GM03348 (cell line): ENCODE data around the gene CTDP1.
"Not testable (repeated sequence)": the region's sequence is repeated elsewhere in the genome, so short reads cannot be mapped to it uniquely, and the experiment has no call there.

Source experiments
- DNase-seq: peaks from one replicate; pipeline ENCODE4 v3.0.0; 2012; ENCODE audit warnings: low spot score

CTDP1 gene

DNA sequence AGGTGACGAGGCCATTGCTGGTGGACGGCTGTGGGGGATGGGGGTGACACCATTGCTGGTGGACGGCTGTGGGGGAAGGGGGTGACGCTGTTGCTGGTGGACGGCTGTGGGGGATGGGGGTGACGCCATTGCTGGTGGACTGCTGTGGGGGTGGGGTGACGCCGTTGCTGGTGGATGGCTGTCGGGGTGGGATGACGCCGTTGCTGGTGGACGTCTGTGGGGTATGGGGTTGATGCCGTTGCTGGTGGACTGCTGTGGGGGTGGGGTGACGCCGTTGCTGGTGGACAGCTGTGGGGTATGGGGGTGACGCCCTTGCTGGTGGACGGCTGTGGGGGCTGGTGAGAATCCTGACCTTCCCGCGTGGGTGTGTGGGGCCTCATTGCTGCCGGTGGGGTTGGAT is 47.1 kb downstream of the CTDP1 start:
- DNase-seq, result no peak

DNA sequence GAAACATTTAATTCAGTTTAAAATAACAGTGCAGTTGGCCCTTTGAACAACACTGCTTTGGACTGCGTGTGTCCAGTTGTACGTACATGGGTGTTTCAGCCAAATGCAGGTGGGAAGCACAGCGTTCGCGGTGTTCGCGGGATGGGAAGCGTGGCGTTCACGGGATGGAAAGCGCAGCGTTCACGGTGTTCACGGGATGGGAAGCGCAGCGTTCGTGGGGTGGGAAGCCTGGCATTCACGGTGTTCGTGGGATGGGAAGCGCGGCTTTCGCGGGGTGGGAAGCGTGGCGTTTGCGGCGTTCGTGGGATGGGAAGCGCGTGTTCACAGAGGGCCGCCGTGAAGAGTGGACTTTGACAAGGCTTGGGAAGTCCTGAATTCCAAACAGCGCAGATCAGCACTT is 47.6 kb downstream of the CTDP1 start:
- no peak for DNase-seq

DNA sequence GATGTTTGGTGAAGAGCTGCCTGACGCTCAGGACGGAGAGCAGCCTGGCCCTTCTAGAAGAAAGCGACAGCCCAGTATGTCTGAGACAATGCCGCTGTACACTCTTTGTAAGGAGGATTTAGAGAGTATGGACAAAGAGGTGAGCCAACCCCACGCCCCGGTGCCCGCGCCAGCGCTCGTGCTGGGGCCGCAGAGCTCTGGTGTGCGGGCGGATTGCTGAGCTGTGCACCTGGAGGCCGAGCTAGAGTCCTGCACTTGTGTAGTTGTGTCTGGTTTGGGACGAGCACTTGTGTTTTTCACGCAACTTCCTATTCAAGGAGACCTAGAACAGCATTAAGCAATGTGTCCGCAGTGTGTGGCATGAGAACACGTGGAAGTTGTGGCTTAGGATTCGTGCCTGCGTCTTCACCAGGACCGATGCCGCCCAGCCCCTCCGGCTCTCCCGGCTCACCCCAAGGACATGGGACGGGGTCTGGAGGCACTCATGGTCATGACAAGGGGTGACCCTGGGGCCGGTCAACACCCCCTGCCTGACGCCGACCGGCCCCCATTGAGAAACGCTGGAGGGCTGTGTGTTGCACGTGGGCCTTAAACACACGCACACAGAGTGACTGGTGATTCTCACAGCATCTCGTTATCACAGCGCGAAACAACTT is 49.5 kb downstream of the CTDP1 start:
- DNase-seq, result no peak

DNA sequence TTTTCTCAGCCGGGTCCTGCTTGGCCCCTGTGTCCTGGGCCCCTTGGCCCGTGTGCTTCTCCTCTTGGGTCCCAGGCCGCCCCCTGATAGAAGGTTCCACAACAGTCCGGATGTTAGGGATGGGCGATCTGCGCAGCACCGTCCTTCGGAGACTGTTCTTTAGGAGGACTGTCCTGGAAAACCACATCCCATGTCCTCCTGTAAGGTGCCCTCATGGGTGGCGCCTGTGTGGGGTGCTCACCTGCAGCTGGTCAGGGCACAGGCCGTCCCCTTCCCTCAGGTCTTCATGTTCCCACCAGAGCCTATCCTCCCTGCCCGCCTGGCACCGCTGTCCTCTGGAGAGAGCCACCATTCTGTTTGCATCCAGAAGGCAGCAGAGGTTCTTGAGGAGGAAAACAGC is 50.0 kb downstream of the CTDP1 start:
- DNase-seq, result no peak

DNA sequence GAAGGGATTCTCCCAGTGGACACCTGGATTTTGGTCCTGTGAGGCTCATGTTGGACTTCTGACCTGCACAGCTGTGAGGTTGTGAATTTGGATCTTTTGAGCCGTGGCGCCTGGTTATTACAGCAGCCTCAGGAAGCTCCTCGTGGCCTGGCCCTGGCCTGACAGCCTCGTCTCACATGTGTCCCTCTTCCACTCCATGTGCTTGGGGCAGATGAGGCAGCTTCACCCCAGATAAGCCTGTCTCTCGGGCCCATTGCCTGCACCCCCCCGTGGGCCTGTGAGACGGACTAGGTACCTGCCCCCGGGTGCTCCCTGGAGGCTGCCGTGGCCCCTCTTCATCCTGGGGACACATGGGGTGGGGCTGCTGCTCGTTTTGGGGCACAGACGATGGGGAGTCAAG is 51.2 kb downstream of the CTDP1 start:
- DNase-seq, result no peak

DNA sequence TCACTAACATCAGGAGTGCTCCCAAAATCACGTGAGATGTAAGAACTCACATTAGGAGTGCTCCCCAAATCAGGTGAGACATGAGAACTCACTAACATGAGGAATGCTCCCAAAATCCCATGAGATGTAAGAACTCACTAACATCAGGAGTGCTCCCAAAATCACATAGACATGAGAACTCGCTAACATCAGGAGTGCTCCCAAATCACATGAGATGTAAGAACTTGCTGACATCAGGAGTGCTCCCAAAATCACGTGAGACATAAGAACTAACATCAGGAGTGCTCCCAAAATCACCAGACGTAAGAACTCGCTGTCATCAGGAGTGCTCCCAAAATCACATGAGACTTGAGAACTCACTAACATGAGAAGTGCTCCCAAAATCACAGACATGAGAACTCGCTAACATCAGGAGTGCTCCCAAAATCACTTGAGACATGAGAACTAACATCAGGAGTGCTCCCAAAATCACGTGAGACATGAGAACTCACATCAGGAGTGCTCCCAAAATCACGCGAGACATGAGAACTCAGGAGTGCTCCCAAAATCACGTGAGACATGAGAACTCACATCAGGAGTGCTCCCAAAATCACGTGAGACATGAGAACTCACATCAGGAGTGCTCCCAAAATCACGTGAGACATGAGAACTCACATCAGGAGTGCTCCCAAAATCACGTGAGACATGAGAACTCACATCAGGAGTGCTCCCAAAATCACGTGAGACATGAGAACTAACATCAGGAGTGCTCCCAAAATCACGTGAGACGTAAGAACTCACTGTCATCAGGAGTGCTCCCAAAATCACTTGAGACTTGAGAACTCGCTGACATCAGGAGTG is 52.5 kb downstream of the CTDP1 start:
- not testable (repeated sequence) for DNase-seq

DNA sequence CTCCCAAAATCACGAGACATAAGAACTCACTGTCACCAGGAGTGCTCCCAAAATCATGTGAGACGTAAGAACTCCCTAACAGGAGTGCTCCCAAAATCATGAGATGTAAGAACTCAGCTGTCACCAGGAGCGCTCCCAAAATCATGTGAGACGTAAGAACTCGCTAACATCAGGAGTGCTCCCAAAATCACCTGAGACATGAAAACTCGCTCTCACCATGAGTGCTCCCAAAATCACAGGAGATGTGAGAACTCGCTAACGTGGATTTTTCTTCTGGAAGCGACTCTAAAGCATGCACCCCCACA is 53.1 kb downstream of the CTDP1 start:
- no peak for DNase-seq

DNA sequence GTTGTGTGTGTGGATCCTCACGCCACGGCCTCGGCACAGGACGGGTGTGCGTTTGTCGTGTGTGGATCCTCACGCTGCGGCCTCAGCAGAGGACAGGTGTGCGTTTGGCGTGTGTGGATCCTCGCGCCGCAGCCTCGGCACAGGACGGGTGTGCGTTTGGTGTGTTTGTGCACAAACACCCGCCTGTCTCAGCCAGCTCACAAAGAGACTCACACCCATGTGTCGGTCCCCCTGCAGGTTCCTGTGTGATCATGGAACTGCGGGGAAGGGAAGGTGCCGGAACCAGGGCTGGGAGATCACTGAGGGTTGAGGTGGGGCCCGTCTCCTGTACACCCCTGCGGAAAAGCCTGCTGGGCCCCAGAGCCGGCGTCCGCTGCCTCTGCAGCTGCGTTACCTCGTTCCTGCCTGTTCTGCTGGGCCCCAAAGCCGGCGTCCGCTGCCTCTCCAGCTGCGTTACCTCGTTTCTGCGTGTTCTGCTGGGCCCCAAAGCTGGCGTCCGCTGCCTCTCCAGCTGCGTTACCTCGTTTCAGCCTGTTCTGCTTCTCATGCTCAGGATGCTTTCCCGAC is 53.6 kb downstream of the CTDP1 start:
- DNase-seq, result no peak

DNA sequence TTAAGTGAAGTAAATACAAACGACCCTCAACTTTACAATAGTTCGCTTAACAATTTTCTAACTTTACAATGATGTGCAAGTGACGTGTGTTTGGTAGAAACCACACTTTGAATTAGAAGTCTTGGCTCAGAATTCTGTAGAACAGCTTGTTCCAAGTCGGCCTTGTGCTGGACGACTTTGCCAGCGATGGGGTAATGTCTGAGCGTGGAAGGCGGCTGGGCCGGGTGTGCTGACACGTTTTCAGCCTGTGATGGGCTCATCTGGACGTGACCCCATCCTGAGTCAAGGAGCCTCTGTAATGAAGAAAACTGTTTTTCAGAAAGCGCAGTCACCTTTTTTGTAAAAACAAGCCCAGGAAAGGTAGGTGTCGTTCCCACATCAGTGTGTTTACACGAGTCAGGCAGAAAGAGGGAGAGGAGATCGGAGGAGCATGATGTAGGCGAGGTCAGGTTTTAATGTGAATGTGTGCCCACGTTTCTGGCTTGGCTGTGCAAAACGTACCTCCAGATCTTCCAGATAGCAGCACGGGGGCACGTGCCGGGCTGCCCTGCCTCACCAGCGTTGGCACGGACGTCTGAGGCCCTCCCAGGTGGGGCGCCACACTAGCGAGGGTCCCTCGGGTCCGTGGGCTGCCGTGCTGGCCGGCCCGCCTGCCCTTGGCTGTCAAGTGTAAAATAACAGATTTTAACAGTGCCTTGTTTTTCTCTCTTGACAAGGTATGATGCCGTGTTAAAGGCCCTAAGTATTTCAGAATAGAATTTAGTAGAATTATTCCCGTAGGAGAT is 54.6 kb downstream of the CTDP1 start:
- no peak for DNase-seq

DNA sequence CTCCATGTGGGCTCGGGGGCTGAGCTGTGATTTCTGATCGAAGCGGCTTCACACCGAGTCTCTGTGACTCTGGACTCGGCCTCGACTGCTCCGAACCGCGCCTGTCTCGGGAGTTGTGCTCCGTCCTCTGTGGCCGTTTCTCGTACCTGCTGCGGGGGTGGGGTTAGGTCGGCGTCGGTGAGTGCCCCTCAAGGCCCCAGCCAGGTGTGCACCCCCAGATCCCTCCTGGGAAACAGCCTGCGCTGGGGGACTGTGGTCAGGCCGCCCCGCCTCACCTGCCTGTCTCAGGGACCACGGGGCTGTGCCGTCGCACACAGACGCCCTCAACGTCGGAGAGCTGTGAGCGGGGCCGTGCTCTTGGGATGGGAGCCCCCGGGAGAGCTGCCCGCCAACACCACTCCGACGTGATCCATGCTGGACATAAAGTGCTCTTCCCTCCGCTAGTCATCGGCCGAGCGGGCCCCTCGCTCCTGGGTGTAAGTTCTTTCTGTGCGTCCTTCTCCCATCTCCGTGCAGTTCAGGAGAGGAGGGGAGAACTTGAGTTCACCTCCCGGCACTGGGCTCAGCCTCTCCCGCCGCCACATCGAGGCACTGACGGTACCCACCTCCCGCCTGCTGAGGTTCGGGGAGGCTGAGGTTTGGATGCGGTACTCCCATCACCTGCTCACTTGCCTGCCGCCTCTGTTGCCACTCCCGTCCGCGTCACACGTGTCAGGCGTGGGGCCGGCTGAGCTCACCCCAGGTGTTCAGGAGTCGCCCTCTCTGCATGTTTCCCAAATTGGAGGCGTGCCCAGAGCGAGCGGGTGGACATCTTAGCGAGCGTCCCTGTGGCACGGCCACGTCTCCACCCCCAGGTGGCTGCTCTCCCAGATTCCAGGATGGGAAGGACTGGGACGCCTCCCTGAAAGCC is 55.7 kb downstream of the CTDP1 start:
- DNase-seq, result no peak

DNA sequence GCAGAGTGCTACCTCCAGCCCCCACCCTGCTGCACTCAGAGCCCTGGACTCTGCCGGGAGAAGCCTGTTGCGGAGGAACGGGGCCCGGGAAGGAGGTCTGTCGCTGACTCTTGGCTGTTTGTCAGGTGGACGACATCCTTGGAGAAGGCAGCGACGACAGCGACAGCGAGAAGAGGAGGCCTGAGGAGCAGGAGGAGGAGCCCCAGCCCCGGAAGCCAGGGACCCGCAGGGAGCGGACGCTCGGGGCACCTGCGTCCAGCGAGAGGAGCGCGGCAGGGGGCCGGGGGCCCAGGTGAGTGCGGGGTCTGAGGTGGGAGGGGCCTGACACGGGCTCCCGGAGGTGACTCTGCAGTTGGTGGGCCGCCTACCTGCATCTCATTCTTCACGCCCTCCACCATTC is 56.6 kb downstream of the CTDP1 start:
- DNase-seq, result no peak

DNA sequence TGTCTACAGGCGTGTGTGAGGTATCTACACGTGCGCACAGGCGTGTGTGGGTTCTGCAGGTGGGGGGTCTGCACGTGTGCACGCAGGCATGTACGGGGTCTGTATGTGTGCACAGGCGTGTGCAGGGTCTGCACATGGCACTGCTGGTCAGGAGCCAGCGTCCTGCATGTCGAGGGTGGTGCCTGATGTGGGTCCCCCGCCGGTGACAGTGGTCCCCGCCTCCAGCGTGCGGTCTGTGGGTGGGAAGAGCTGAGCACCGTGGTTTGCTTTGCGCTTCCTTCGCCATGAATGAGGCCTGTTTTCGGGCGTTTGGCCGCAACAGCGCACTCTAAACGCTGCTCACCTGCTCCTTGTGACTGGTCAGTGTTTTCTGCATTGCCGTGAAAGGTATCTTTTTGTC is 57.2 kb downstream of the CTDP1 start:
- DNase-seq, result no peak

DNA sequence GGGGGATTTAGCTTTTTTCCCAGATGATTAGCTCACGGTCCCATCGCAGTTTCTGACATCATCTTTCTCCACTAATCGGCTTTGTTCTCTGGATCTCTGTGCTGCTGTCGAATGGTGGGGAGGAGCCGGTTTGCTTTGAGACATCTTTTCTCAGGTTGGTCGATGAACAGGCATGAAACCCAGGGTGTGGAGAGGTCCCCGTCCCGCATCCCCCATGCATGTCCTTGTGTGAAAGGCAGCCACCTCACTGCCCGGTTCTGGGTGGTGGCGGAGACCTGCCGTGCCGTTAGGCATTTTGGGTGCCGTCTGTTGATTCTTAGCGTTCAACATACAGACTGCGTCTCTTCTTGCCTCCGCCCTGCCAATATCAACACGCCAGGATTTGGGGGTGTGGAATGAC is 57.8 kb downstream of the CTDP1 start:
- no peak for DNase-seq

DNA sequence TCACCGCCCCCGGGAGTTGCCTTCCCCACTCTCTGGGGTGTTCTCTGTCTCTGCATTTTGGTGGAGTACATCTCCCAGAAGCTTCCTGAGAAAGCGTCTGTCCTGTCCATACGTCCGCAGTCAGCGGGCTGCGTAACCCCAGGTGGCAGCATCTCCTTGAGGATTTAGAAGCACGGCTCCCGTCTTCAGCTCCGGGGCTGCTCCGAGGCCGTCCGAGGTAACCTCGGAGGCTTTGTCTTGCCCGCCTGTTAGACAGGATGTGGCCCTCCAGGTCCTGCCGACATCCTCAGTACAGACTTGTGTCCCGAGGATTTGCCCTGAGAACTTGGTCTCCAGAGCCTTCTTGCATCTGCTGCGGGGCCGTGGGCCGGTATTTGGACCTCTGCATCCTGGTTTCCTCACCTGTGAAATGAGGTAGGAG is 58.4 kb downstream of the CTDP1 start:
- DNase-seq, result no peak

DNA sequence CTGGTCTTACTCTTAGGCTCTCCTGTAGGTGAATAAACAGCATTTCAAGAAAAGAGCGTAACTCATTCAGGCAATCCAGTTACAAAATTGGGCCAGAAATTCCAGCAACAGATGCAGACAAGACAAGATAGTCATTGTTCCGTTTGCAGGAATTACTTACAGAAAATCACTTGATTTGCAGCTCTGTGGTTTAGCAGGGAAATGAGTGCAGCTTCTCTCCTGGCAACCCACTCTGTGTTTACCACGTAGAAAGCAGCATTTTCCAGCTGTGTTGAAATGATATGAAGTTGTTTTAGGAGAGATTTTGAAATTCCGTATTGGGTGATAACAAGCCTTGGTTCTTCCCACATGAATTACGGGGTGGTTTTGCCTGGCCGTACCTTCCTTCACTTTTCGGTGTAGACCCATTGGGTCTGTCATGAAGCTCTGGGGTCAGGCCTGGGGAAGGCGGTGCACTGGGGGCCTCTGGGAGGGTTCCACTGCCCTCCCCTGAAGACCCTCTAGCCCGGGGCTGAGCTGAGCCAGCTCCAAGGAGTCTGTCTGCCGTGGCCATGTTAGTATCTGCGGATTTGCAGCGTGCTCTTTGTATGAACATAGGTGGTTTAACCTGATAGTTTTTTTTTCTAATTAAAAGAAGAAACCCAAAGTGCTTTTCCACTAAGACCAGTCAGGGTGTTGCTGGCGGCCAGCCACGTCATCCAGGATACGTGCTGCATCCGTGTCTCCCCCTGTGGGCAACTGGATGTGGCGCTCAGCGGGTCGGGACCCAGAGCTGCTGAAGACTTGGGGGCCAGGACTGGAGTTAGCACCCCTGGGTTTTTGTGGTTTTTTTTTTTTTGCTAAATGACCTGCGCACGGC is 59.2 kb downstream of the CTDP1 start:
- DNase-seq, result no peak

DNA sequence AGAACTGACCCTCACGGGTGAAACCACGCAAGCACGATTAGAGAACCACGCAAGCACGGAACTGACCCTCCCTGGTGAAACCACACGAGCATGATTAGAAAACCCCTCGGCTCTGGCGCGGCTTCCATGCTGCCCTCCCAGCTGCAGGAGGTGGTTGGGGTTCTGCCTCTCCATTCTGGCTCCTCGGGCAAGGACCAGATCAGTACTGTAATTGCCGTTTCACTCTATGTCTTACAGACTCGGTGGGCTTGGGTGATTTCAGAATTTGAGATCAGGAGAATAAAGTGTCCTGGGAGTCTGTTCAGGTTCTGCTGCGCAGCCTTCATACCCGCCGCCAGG is 59.8 kb downstream of the CTDP1 start:
- no peak for DNase-seq

DNA sequence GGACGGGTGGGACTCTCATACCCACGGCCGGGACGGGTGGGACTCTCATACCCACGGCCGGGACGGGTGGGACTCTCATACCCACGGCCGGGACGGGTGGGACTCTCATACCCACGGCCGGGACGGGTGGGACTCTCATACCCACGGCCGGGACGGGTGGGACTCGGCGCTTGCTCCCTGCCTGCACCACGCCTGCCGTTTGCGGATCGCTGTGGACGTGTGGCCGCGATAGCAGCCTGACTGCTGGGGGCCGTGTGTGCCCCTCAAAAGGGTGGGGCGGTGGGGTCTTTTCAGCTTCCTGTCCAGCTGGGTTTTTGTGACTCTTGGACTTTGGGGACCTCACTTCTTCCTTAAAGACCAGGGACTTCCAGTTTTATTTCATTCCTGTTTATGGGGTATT is 60.4 kb downstream of the CTDP1 start:
- not testable (repeated sequence) for DNase-seq

DNA sequence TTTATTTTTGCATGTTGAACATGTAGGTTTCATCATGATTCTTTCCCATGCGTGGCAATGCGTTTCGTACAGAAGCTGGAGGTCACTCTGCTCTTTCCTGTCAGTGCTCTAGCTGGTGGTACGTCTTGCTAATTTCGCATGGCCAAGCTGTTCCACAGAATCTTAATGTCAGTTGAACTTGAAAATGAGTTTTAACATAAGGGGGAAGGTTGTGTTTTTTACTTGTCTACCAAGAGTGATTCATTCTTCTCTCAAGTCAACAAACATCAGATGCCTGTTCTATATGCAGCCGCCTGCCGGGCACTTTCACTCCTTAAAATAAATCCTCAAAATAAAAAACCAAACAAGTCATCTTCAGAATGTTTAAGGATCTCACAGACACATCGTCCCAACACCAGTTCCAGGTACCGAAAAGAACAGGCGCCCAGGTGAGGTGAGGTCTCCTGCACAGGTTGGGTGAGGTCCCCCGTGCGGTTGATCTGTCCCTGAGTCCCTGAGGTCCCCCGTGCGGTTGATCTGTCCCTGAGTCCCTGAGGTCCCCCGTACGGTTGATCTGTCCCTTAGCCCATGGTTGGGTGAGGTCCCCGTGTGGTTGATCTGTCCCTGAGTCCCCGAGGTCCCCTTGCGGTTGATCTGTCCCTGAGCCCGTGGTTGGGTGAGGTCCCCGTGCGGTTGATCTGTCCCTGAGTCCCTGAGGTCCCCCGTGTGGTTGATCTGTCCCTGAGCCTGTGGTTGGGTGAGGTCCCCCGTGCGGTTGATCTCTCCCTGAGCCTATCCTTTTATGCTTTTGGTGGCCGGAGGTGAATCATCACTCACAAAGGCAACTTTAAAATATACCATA is 61.1 kb downstream of the CTDP1 start:
- DNase-seq, result no peak

DNA sequence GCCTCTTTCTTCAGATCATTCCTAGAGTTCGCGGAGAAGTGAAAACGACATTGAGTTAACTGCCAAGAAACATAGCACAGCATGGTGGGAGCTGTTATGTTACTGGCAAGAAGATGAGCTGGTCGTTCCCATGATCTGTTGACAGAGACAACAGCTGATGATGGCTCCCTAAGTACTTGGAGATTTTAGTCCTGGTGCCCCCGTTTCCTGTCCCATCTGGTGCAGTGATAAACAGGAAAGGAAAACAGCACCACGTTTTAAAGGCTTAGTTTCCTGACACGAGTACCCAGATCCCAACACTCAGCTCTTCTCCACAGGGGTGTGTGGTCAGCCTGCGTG is 61.7 kb downstream of the CTDP1 start:
- DNase-seq, result no peak

DNA sequence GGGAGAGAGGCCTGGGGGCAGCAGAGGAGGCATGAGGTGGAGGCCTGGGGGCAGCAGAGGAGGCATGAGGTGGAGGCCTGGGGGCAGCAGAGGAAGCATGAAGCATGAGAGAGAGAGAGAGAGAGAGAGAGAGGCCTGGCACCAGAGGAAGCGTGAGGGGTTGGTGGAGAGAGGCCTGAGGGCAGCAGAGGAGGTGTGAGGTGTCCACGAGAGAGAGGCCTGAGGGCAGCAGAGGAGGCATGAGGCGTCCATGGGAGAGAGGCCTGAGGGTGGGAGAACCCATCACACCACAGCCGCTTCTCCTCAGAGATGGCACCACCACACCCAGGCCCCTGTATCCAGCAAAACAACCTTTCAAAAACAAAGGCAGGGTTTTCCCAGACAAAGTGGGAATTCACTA is 62.5 kb downstream of the CTDP1 start:
- no peak for DNase-seq
